Body of pancreas (tissue), 4 donors: ENCODE results near the gene NTRK2.

Source experiments
- POLR2A ChIP-seq, 3 donors: fragments of 450-650 bp; IDR thresholded peaks; one replicate each; pipeline ENCODE4 v1.6.1; 2016; ENCODE audit warnings: antibody characterized with exemption in 3 of 3, mild to moderate bottlenecking in 2 of 3
- TF ChIP-seq, protein P1 (sequence below), 7 experiments: fragments of 450-650 bp in 4 of 7; fragments of 200-600 bp in 3 of 7; sonication (generic) in 3 of 7; IDR thresholded peaks; one replicate each; pipeline ENCODE4 v1.5.1; 2016 to 2019; ENCODE audit warnings: antibody characterized with exemption in 7 of 7

DNA sequence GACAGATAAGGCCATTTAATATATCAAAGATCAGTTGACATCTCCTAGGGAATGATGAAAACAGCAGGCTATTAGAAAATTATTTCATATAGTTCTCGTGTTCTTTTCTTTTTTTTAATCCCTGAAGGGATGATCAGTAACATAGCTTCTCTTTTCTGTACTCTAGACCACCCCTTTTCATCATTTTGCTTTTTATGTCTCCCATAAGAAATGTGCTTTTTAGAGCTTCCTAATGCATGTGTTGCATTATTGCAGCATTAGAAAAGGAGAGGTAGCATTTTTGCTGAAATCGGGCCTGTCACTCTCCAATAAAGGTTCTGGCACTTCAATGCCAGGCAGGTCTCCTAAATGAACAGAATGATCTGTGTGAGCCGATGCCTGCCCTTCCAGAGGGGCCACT lies 143.3 kb downstream of the NTRK2 start:
- TF ChIP-seq, protein P1, sequence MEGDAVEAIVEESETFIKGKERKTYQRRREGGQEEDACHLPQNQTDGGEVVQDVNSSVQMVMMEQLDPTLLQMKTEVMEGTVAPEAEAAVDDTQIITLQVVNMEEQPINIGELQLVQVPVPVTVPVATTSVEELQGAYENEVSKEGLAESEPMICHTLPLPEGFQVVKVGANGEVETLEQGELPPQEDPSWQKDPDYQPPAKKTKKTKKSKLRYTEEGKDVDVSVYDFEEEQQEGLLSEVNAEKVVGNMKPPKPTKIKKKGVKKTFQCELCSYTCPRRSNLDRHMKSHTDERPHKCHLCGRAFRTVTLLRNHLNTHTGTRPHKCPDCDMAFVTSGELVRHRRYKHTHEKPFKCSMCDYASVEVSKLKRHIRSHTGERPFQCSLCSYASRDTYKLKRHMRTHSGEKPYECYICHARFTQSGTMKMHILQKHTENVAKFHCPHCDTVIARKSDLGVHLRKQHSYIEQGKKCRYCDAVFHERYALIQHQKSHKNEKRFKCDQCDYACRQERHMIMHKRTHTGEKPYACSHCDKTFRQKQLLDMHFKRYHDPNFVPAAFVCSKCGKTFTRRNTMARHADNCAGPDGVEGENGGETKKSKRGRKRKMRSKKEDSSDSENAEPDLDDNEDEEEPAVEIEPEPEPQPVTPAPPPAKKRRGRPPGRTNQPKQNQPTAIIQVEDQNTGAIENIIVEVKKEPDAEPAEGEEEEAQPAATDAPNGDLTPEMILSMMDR (IDR thresholded peaks at IDR 0.05) = no peak
- TF ChIP-seq POLR2A (IDR thresholded peaks at IDR 0.05) = no peak
